HepG2 (cell line): ENCODE data around the gene GATB. TPM values are rescaled to one million over a fixed set of nuclear protein-coding genes. Genes with fewer than 3 reads are reported as not detected.

Source experiments
- ATAC-seq: fragments of 200-7000 bp; cut with Tn5 transposase; 3 replicates; pipeline ENCODE4 v1.9.1; 2020; ENCODE audit warnings: mild to moderate bottlenecking, moderate library complexity
- BruUV-seq: library from RNA; stranded (reverse); fragments of 400-500 nt; replicated peaks from 2 replicates; lab custom pipeline; 2021; lab: Mats Ljungman, UMichigan
- CTCF ChIA-PET: fragments of 300-600 bp; formaldehyde crosslinking; extraction: SDS; loops from one replicate; lab custom pipeline; 2021; ENCODE audit warnings: low total read pairs, inconsistent platforms, low intra/inter-chr PET ratio; lab: Yijun Ruan, JAX
- POLR2A ChIA-PET: fragments of 350-600 bp; sonication (Branson Sonifier 250); formaldehyde crosslinking; loops from one replicate; lab custom pipeline; 2020; ENCODE audit warnings: antibody characterized with exemption, inconsistent platforms; lab: Yijun Ruan, JAX
- DNase-seq: peaks from one replicate; pipeline ENCODE4 v3.0.0-alpha.2; 2015; ENCODE audit warnings: low spot score
- FAIRE-seq: peaks from 3 replicates; lab custom pipeline; 2011; peaks lifted over from hg19 to GRCh38; lab: Jason Lieb, UNC
- H2AFZ ChIP-seq: one replicate; pipeline ENCODE4 v1.6.1; 2011; ENCODE audit warnings: low read length, inconsistent platforms
- H3K27ac ChIP-seq: fragments of 300-600 bp; 3 replicates; pipeline ENCODE4 v1.8.0; 2011; ENCODE audit warnings: mixed run types, mild to moderate bottlenecking, mixed read lengths, low read length, inconsistent platforms; ENCODE audit not compliant: insufficient read depth; ENCODE audit errors: extremely low read length
- H3K27me3 ChIP-seq, 2 experiments: fragments of 200-600 bp in 1 of 2; 2 replicates in 1 of 2; 3 replicates in 1 of 2; pipeline versions ENCODE4 v1.6.0 to v1.8.0; 2011; ENCODE audit warnings: low read length in 2 of 2, mild to moderate bottlenecking in 2 of 2, moderate library complexity in 2 of 2, inconsistent platforms in 1 of 2; ENCODE audit not compliant: insufficient read depth in 2 of 2, control insufficient read depth in 1 of 2
- H3K36me3 ChIP-seq, 2 experiments: fragments of 200-600 bp in 1 of 2; replicated peaks in 1 of 2; 2 replicates in 1 of 2; 3 replicates in 1 of 2; pipeline versions ENCODE4 v1.5.1 to v1.8.0; 2011; ENCODE audit warnings: low read length in 2 of 2, inconsistent platforms in 1 of 2; ENCODE audit not compliant: insufficient read depth in 2 of 2, control insufficient read depth in 1 of 2
- H3K4me1 ChIP-seq: 2 replicates; pipeline ENCODE4 v1.5.1; 2012; ENCODE audit warnings: low read length, inconsistent platforms; ENCODE audit not compliant: insufficient read depth
- H3K4me2 ChIP-seq: 2 replicates; pipeline ENCODE4 v1.6.0; 2011; ENCODE audit warnings: low read depth, low read length, inconsistent platforms
- H3K4me3 ChIP-seq, 3 experiments: fragments of 200-600 bp in 1 of 3; sonication (generic), shearing (Covaris generic) in 1 of 3; replicated peaks in 1 of 3; 2 replicates each; pipeline ENCODE4 v1.5.1; 2011 to 2016; ENCODE audit warnings: low read length in 3 of 3, inconsistent platforms in 2 of 3, low read depth in 2 of 3, mild to moderate bottlenecking in 2 of 3, control low read depth in 1 of 3, mixed read lengths in 1 of 3; ENCODE audit not compliant: insufficient read depth in 1 of 3
- H3K79me2 ChIP-seq: one replicate; pipeline ENCODE4 v1.6.1; 2011; ENCODE audit warnings: low read length, inconsistent platforms; ENCODE audit not compliant: insufficient read depth
- H3K9ac ChIP-seq: 2 replicates; pipeline ENCODE4 v1.6.0; 2011; ENCODE audit warnings: mild to moderate bottlenecking, low read depth, low read length, inconsistent platforms; ENCODE audit not compliant: insufficient read depth
- H3K9me3 ChIP-seq: 2 replicates; pipeline ENCODE4 v1.5.1; 2012; ENCODE audit warnings: mild to moderate bottlenecking, low read length
- H4K20me1 ChIP-seq: 2 replicates; pipeline ENCODE4 v1.6.0; 2011; ENCODE audit warnings: inconsistent platforms, mild to moderate bottlenecking, low read length, moderate library complexity; ENCODE audit not compliant: insufficient read depth
- IRX3 ChIP-seq: sonication (generic); formaldehyde crosslinking; IDR thresholded peaks from 2 replicates; pipeline ENCODE4 v1.8.1; 2023; ENCODE audit warnings: mild to moderate bottlenecking, low read depth, missing genetic modification reagents, borderline replicate concordance
- MXI1 ChIP-seq: IDR thresholded peaks from 3 replicates; pipeline ENCODE4 v1.6.1; 2012; ENCODE audit warnings: low read depth, low read length, inconsistent platforms, borderline replicate concordance
- NR3C1 ChIP-seq: sonication (generic); formaldehyde crosslinking; IDR thresholded peaks from 2 replicates; pipeline ENCODE4 v1.4.0; 2020; ENCODE audit warnings: missing genetic modification reagents
- POLR2A ChIP-seq, 2 experiments: IDR thresholded peaks; 2 replicates each; pipeline ENCODE4 v1.6.1; 2011; ENCODE audit warnings: low read depth in 2 of 2, low read length in 2 of 2, mild to moderate bottlenecking in 1 of 2, moderate library complexity in 1 of 2; ENCODE audit not compliant: insufficient read depth in 1 of 2
- TBP ChIP-seq: sonication (generic); formaldehyde crosslinking; IDR thresholded peaks from 2 replicates; pipeline ENCODE4 v1.5.0; 2020; ENCODE audit warnings: missing genetic modification reagents
- TBX2 ChIP-seq: sonication (generic); formaldehyde crosslinking; IDR thresholded peaks from 2 replicates; pipeline ENCODE4 v1.5.0; 2020; ENCODE audit warnings: missing genetic modification reagents, mild to moderate bottlenecking, borderline replicate concordance
- ZNF292 ChIP-seq: sonication (generic); formaldehyde crosslinking; IDR thresholded peaks from 2 replicates; pipeline ENCODE4 v1.8.1; 2022; ENCODE audit warnings: mild to moderate bottlenecking, low read depth, missing genetic modification reagents, borderline replicate concordance
- ZNF7 ChIP-seq: IDR thresholded peaks from 2 replicates; pipeline ENCODE4 v1.6.1; 2016; ENCODE audit warnings: missing biosample characterization, missing genetic modification reagents
- ZNF737 ChIP-seq: sonication (generic); formaldehyde crosslinking; IDR thresholded peaks from 2 replicates; pipeline ENCODE4 v1.5.0; 2020; ENCODE audit warnings: missing genetic modification reagents, mild to moderate bottlenecking, borderline replicate concordance
- ZSCAN21 ChIP-seq: sonication (generic); formaldehyde crosslinking; IDR thresholded peaks from 2 replicates; pipeline ENCODE4 v1.8.0; 2022; ENCODE audit warnings: mild to moderate bottlenecking, missing genetic modification reagents, moderate library complexity, borderline replicate concordance
- WGBS: methylation state at CpG from one replicate; pipeline ENCODE4 v1.1.6; 2017; ENCODE audit warnings: low lambda C conversion rate; 5-methylcytosine and 5-hydroxymethylcytosine counted together
- in situ Hi-C: cut with HindIII; loops from 2 replicates; pipeline ENCODE4 v1.10.0; 2017; ENCODE audit warnings: low pct_unique_long_range_greater_than_20kb; ENCODE audit not compliant: extremely low pct_ligation_motif_present
- intact Hi-C: fragments of 100-400 bp; cut with micrococcal nuclease; formaldehyde crosslinking; loops from one replicate; pipeline ENCODE4 v1.10.0; 2022; ENCODE audit not compliant: unreplicated experiment
- polyA plus RNA-seq, 8 experiments: library from polyadenylated mRNA; depleted of rRNA in 3 of 8; stranded (reverse) in 7 of 8; unstranded in 1 of 8; fragments of >200 nt; fragmentation: Illumina TruSeq in 4 of 8; extraction: Trizol in 4 of 8; gene quantifications; 2 replicates each; pipeline versions ENCODE4 v1.2.1 to v1.2.3, GENCODE V29; 2011 to 2016; ENCODE audit warnings: low read depth in 4 of 8, missing spikeins in 1 of 8, mixed read lengths in 1 of 8; ENCODE audit not compliant: insufficient read depth in 1 of 8
- total RNA-seq, 5 experiments: library from RNA; depleted of rRNA; stranded (reverse); fragments of >200 nt; fragmentation: Illumina TruSeq; extraction: Trizol; gene quantifications; 2 replicates each; pipeline ENCODE4 v1.2.3, GENCODE V29; 2016; ENCODE audit warnings: low read depth in 1 of 5
- TF ChIP-seq, protein P1 (sequence below): sonication (generic); formaldehyde crosslinking; conservative IDR thresholded peaks from 2 replicates; pipeline ENCODE4 v1.4.0; 2020; ENCODE audit warnings: missing genetic modification reagents
- TF ChIP-seq, protein P2 (sequence below): IDR thresholded peaks from 2 replicates; pipeline ENCODE4 v1.6.1; 2016; ENCODE audit warnings: control low read depth
- TF ChIP-seq, protein P3 (sequence below): sonication (generic); formaldehyde crosslinking; IDR thresholded peaks from 2 replicates; pipeline ENCODE4 v1.9.0; 2021; ENCODE audit warnings: missing genetic modification reagents, mild to moderate bottlenecking, borderline replicate concordance
- TF ChIP-seq, protein P4 (sequence below): sonication (generic); formaldehyde crosslinking; IDR thresholded peaks from 2 replicates; pipeline ENCODE4 v1.4.0; 2020; ENCODE audit warnings: mild to moderate bottlenecking, missing genetic modification reagents
- TF ChIP-seq, protein P5 (sequence below): sonication (generic); formaldehyde crosslinking; IDR thresholded peaks from 2 replicates; pipeline ENCODE4 v1.4.0; 2020; ENCODE audit warnings: missing genetic modification reagents, low read depth, mild to moderate bottlenecking, borderline replicate concordance

GATB gene
- total and polyA plus RNA-seq, 2 of the 13 experiments (the other 11 are each of a cell fraction or from before 2014, with no cell fraction given): 32.3 to 32.4 TPM

DNA sequence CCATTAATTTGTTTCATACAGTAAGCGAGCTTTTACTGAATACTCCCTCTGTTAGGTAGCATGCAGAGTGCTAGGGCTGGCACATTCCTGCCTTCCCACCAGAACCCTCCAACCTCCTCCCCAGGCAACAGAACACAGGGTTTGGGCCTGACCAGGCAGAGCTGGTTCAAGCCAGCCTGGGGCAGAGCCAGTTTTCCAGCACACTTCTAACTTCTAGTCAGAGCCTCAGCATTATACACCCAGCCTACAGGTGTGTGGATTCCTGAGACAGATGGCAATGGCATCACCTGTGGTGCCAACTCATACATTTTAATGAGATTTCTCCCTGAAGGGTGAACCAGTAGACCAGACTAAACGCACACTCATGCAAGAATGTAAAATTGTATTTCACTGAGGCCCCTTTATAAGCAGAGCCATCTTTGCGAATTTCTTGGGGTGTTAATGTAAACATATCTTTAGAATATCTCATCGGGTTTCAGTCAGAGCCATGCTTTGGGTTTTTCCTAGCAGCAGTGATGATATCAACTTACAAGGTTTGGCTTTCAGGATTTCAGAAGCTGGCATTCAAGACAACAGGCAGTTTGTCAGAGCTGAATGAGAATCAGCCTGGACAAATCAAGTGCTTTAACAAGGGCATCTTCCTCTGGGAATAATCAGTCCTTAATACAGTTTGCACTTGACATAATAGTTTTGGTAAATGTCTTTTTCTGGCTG lies 92.0 kb downstream of the GATB start:
- Histone ChIP-seq H3K36me3 (peaks cover 1 to 11% of the 10 kb centered on the region in 2 experiments; a peak in 1 of 5 replicates), H3K4me3 (no peak overlapping the region), H4K20me1 (no peaks in the 10 kb centered on the region), H3K4me2 (no peak overlapping the region), H3K27ac (no peak overlapping the region), H3K9me3 (no peaks in the 10 kb centered on the region), H3K9ac (no peak overlapping the region), H3K27me3 (no peaks in the 10 kb centered on the region), H2AFZ (no peak overlapping the region), H3K4me1 (peaks cover 4% of the 10 kb centered on the region), H3K79me2 (no peaks in the 10 kb centered on the region)
- ChIA-PET CTCF (no interaction called here), POLR2A (no interaction called here)
- intact Hi-C loops: no loop called here
- ATAC-seq (no peak), FAIRE-seq (no peak), DNase-seq (no peak)
- in situ Hi-C loops: no loop called here
- BruUV-seq: no TSS peak
- TF ChIP-seq TBX2 (no peak), TBP (CRISPR knock-in tag) (no peak), POLR2A (IDR thresholded peaks at IDR 0.05; ENCODE audit: insufficient read depth in 1 of 2, low read depth in 2 of 2, low read length in 2 of 2) (no peak), ZSCAN21 (CRISPR knock-in tag) (no peak), ZNF7 (CRISPR knock-in tag) (no peak), ZNF737 (no peak), IRX3 (CRISPR knock-in tag) (no peak), ZNF292 (CRISPR knock-in tag) (no peak), MXI1 (no peak), NR3C1 (CRISPR knock-in tag) (no peak)
- TF ChIP-seq, protein P1, sequence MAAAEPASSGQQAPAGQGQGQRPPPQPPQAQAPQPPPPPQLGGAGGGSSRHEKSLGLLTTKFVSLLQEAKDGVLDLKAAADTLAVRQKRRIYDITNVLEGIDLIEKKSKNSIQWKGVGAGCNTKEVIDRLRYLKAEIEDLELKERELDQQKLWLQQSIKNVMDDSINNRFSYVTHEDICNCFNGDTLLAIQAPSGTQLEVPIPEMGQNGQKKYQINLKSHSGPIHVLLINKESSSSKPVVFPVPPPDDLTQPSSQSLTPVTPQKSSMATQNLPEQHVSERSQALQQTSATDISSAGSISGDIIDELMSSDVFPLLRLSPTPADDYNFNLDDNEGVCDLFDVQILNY (CRISPR knock-in tag): no peak
- TF ChIP-seq, protein P2, sequence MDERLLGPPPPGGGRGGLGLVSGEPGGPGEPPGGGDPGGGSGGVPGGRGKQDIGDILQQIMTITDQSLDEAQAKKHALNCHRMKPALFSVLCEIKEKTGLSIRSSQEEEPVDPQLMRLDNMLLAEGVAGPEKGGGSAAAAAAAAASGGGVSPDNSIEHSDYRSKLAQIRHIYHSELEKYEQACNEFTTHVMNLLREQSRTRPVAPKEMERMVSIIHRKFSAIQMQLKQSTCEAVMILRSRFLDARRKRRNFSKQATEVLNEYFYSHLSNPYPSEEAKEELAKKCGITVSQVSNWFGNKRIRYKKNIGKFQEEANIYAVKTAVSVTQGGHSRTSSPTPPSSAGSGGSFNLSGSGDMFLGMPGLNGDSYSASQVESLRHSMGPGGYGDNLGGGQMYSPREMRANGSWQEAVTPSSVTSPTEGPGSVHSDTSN (CRISPR knock-in tag): no peak
- TF ChIP-seq, protein P3, sequence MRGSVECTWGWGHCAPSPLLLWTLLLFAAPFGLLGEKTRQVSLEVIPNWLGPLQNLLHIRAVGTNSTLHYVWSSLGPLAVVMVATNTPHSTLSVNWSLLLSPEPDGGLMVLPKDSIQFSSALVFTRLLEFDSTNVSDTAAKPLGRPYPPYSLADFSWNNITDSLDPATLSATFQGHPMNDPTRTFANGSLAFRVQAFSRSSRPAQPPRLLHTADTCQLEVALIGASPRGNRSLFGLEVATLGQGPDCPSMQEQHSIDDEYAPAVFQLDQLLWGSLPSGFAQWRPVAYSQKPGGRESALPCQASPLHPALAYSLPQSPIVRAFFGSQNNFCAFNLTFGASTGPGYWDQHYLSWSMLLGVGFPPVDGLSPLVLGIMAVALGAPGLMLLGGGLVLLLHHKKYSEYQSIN (CRISPR knock-in tag): no peak
- TF ChIP-seq, protein P4, sequence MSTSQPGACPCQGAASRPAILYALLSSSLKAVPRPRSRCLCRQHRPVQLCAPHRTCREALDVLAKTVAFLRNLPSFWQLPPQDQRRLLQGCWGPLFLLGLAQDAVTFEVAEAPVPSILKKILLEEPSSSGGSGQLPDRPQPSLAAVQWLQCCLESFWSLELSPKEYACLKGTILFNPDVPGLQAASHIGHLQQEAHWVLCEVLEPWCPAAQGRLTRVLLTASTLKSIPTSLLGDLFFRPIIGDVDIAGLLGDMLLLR (CRISPR knock-in tag): no peak
- TF ChIP-seq, protein P5, sequence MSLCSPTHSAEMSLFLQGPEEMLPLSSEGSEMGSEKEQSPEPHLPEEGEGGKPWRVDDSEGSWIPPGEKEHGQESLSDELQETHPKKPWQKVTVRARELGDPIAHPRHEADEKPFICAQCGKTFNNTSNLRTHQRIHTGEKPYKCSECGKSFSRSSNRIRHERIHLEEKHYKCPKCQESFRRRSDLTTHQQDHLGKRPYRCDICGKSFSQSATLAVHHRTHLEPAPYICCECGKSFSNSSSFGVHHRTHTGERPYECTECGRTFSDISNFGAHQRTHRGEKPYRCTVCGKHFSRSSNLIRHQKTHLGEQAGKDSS (CRISPR knock-in tag): no peak
- 98% methylated on average over 4 of the region's 4 CpGs for WGBS
